Astrocyte (in vitro differentiated cells and primary cell): ENCODE measurements around the gene ATP11A. TPM values are rescaled to one million over a fixed set of nuclear protein-coding genes. Genes with fewer than 3 reads are reported as not detected.

ENCODE experiments used
- DNase-seq: peaks from one replicate; pipeline ENCODE4 v3.0.0-alpha.2; 2010; ENCODE audit warnings: low read depth
- FAIRE-seq: peaks from 2 replicates; lab custom pipeline; 2011; peaks lifted over from hg19 to GRCh38; lab: Jason Lieb, UNC
- H2AFZ ChIP-seq: 2 replicates; pipeline ENCODE4 v1.6.0; 2012; ENCODE audit warnings: low read depth, low read length, inconsistent platforms
- H3K27ac ChIP-seq: 2 replicates; pipeline ENCODE4 v1.5.1; 2011; ENCODE audit warnings: low read depth, low read length, inconsistent platforms
- H3K27me3 ChIP-seq: 2 replicates; pipeline ENCODE4 v1.6.0; 2011; ENCODE audit warnings: low read length, inconsistent platforms; ENCODE audit not compliant: insufficient read depth
- H3K36me3 ChIP-seq: 2 replicates; pipeline ENCODE4 v1.5.1; 2011; ENCODE audit warnings: low read length, inconsistent platforms; ENCODE audit not compliant: insufficient read depth
- H3K4me1 ChIP-seq: 2 replicates; pipeline ENCODE4 v1.5.1; 2011; ENCODE audit warnings: low read length, inconsistent platforms; ENCODE audit not compliant: insufficient read depth
- H3K4me2 ChIP-seq: 2 replicates; pipeline ENCODE4 v1.6.0; 2012; ENCODE audit warnings: low read length, inconsistent platforms
- H3K4me3 ChIP-seq: 2 replicates; pipeline ENCODE4 v1.5.1; 2011; ENCODE audit warnings: low read depth, mild to moderate bottlenecking, low read length, inconsistent platforms; ENCODE audit not compliant: insufficient read depth
- H3K79me2 ChIP-seq: 2 replicates; pipeline ENCODE4 v1.6.0; 2012; ENCODE audit warnings: mild to moderate bottlenecking, low read length, inconsistent platforms; ENCODE audit not compliant: insufficient read depth
- H3K9ac ChIP-seq: 2 replicates; pipeline ENCODE4 v1.6.0; 2012; ENCODE audit warnings: mild to moderate bottlenecking, low read length, inconsistent platforms
- H3K9me3 ChIP-seq: 2 replicates; pipeline ENCODE4 v1.5.1; 2012; ENCODE audit warnings: low read depth, mild to moderate bottlenecking, low read length, inconsistent platforms; ENCODE audit not compliant: insufficient read depth
- H4K20me1 ChIP-seq: 2 replicates; pipeline ENCODE4 v1.6.0; 2012; ENCODE audit warnings: low read length, inconsistent platforms; ENCODE audit not compliant: insufficient read depth
- H3K27ac Mint-ChIP-seq: one replicate; pipeline ENCODE4 v1.8.0; 2021; ENCODE audit warnings: mild to moderate bottlenecking, mixed read lengths; ENCODE audit not compliant: unreplicated experiment
- H3K27me3 Mint-ChIP-seq: one replicate; pipeline ENCODE4 v1.8.0; 2021; ENCODE audit warnings: low read depth, mixed read lengths; ENCODE audit not compliant: unreplicated experiment
- H3K36me3 Mint-ChIP-seq: one replicate; pipeline ENCODE4 v1.8.0; 2021; ENCODE audit warnings: low read depth, mixed read lengths; ENCODE audit not compliant: unreplicated experiment
- H3K4me1 Mint-ChIP-seq: one replicate; pipeline ENCODE4 v1.8.0; 2021; ENCODE audit warnings: low read depth, mixed read lengths; ENCODE audit not compliant: unreplicated experiment
- H3K4me3 Mint-ChIP-seq: one replicate; pipeline ENCODE4 v1.8.0; 2021; ENCODE audit warnings: mild to moderate bottlenecking, moderate library complexity, mixed read lengths; ENCODE audit not compliant: unreplicated experiment
- H3K9me3 Mint-ChIP-seq: one replicate; pipeline ENCODE4 v1.8.0; 2021; ENCODE audit warnings: mild to moderate bottlenecking, mixed read lengths; ENCODE audit not compliant: unreplicated experiment
- EZH2 ChIP-seq: IDR thresholded peaks from 2 replicates; pipeline ENCODE4 v1.6.1; 2012; ENCODE audit warnings: mild to moderate bottlenecking, low read length, inconsistent platforms; ENCODE audit not compliant: insufficient read depth
- total RNA-seq: library from RNA; stranded (reverse); gene quantifications from 2 replicates; pipeline ENCODE4 v1.2.1, GENCODE V29; 2021
- TF ChIP-seq, protein P1 (sequence below): IDR thresholded peaks from 2 replicates; pipeline ENCODE4 v1.5.1; 2011; ENCODE audit warnings: low read depth, mild to moderate bottlenecking, inconsistent platforms, low read length, moderate library complexity; ENCODE audit not compliant: insufficient read depth

Gene ATP11A
- total RNA-seq, 1 donor from 2014 or later: 38.9 TPM

DNA sequence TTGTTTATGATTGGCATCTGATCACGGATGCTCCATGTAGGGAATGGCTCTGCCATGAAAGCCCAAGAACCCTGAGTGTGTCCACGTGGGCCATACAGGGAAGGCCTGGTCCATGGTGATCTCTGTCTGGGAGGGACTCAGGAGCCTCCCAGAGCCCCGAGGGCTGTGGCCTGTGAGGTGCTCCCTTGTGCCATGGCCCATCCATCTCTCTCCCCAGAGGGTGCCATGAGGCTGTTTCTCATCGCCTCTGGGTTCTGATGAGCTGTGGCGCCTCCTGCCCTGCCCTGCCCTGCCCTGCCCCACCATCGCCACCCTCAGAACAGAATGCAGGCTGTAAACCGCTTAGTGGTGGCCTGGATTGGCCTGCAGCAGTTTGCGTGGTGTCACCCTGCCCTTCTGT, 83.1 kb downstream of the ATP11A start:
- Histone ChIP-seq H3K4me3 (no peak overlapping the region), H3K9ac (no peak overlapping the region), H3K9me3 (no peaks in the 10 kb centered on the region), H2AFZ (no peak overlapping the region), H3K27me3 (no peaks in the 10 kb centered on the region), H3K4me2 (no peak overlapping the region), H4K20me1 (no peaks in the 10 kb centered on the region), H3K27ac (no peak overlapping the region), H3K79me2 (no peaks in the 10 kb centered on the region), H3K4me1 (no peaks in the 10 kb centered on the region), H3K36me3 (no peaks in the 10 kb centered on the region)
- H3K9me3 Mint-ChIP-seq: peaks cover 2% of the 10 kb centered on the region
- H3K36me3 Mint-ChIP-seq: peaks cover 5% of the 10 kb centered on the region
- H3K4me1 Mint-ChIP-seq: peaks cover 11% of the 10 kb centered on the region
- no peak for TF ChIP-seq EZH2
- TF ChIP-seq, protein P1, sequence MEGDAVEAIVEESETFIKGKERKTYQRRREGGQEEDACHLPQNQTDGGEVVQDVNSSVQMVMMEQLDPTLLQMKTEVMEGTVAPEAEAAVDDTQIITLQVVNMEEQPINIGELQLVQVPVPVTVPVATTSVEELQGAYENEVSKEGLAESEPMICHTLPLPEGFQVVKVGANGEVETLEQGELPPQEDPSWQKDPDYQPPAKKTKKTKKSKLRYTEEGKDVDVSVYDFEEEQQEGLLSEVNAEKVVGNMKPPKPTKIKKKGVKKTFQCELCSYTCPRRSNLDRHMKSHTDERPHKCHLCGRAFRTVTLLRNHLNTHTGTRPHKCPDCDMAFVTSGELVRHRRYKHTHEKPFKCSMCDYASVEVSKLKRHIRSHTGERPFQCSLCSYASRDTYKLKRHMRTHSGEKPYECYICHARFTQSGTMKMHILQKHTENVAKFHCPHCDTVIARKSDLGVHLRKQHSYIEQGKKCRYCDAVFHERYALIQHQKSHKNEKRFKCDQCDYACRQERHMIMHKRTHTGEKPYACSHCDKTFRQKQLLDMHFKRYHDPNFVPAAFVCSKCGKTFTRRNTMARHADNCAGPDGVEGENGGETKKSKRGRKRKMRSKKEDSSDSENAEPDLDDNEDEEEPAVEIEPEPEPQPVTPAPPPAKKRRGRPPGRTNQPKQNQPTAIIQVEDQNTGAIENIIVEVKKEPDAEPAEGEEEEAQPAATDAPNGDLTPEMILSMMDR: no peak
- FAIRE-seq (no peak), DNase-seq (no peak)
- no peak overlapping the region for H3K4me3 Mint-ChIP-seq
- no peaks in the 10 kb centered on the region for H3K27me3 Mint-ChIP-seq
- peak overlapping the region; percentile 47 for H3K27ac Mint-ChIP-seq

DNA sequence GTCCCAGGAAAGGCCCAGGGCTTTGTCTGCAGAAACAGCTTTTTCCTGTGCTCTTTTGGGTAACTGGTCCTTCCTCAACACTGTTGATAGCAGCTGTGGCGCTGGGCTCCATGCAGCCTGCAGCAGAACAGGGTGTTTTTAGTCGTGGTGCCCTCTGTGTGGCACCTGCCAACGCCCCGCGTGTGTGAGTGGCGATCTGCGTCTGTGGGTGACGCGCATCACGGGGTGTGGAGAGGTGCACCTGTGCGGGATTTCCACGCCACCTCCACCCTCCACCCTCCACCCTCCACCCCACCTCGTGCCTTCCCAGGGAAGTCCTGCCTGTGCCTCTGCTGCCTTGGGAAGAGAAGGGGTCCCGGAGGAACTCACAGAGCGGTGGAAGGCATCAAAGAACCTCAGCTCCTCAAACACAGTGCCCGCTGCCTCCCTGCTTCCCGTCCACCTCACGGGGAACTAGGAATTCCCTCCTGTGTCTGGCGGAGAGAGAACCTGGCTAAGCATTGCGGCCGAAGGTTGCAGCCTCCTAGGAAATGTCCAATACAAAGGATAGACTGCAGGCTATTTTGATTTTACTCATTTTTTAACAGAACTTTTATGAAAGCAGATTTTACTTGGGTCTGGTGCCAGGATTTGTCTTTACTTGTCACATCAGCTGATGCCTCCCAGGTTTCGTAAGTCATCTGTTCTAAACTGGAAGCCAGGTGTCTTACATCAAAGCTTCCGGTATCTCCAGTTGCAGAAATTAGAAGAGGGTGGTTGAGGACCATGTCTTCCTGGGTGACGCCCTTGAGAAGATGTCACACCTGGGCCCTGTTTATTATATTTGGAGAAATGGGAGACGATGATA, 84.0 kb downstream of the ATP11A start:
- Histone ChIP-seq H3K27ac (no peak overlapping the region), H2AFZ (no peak overlapping the region), H3K4me2 (no peak overlapping the region), H3K9ac (no peak overlapping the region), H3K4me1 (no peaks in the 10 kb centered on the region), H3K4me3 (no peak overlapping the region), H3K27me3 (no peaks in the 10 kb centered on the region), H3K9me3 (no peaks in the 10 kb centered on the region), H4K20me1 (no peaks in the 10 kb centered on the region), H3K36me3 (no peaks in the 10 kb centered on the region), H3K79me2 (no peaks in the 10 kb centered on the region)
- H3K4me3 Mint-ChIP-seq: no peak overlapping the region
- TF ChIP-seq, protein P1: no peak
- TF ChIP-seq EZH2: no peak
- H3K9me3 Mint-ChIP-seq: peaks cover under 1% of the 10 kb centered on the region
- H3K27ac Mint-ChIP-seq: no peak overlapping the region
- H3K27me3 Mint-ChIP-seq: no peaks in the 10 kb centered on the region
- DNase-seq (no peak), FAIRE-seq (no peak)
- peaks cover 13% of the 10 kb centered on the region for H3K4me1 Mint-ChIP-seq
- peaks cover 2% of the 10 kb centered on the region for H3K36me3 Mint-ChIP-seq

DNA sequence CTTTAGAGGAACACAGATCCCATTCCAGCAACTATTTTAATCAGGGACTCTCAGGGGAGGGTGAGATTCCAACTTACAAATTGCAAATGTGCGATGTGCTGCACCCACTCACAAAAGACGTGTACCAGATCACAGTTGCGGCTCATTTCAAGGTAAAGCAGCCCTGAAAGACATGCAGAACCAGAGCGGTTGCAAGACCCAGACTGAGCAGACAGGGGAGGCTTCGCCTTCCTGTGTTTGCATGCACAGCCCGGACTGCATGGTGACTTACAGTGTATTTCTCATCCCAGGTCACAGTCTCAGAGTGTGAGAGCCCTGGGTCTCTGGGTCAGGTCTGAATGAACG, 84.6 kb downstream of the ATP11A start:
- Mint-ChIP-seq H3K27me3 (no peaks in the 10 kb centered on the region), H3K36me3 (peaks cover 2% of the 10 kb centered on the region), H3K9me3 (no peaks in the 10 kb centered on the region), H3K4me3 (no peak overlapping the region), H3K27ac (no peak overlapping the region), H3K4me1 (peaks cover 13% of the 10 kb centered on the region)
- H3K36me3 ChIP-seq: no peaks in the 10 kb centered on the region
- H3K4me3 ChIP-seq: no peak overlapping the region
- no peaks in the 10 kb centered on the region for H3K4me1 ChIP-seq
- H4K20me1 ChIP-seq: no peaks in the 10 kb centered on the region
- H2AFZ ChIP-seq: no peak overlapping the region
- TF ChIP-seq, protein P1: no peak
- TF ChIP-seq EZH2: no peak
- no peaks in the 10 kb centered on the region for H3K9me3 ChIP-seq
- FAIRE-seq (no peak), DNase-seq (no peak)
- no peak overlapping the region for H3K4me2 ChIP-seq
- H3K79me2 ChIP-seq: no peaks in the 10 kb centered on the region
- H3K27me3 ChIP-seq: no peaks in the 10 kb centered on the region
- no peak overlapping the region for H3K9ac ChIP-seq
- no peak overlapping the region for H3K27ac ChIP-seq
